K562 (cell line): ENCODE data around the gene SLC5A5. TPM values are rescaled to one million over a fixed set of nuclear protein-coding genes. Genes with fewer than 3 reads are reported as not detected.

Experiments
- ATAC-seq: fragments of 200-7000 bp; cut with Tn5 transposase; 3 replicates; pipeline ENCODE4 v1.9.1; 2020; ENCODE audit warnings: moderate library complexity
- BruUV-seq: library from RNA; stranded (reverse); fragments of 400-500 nt; replicated peaks from 2 replicates; lab custom pipeline; 2021; lab: Mats Ljungman, UMichigan
- CTCF ChIA-PET: fragments of 300-600 bp; formaldehyde crosslinking; extraction: SDS; loops from one replicate; lab custom pipeline; 2021; ENCODE audit warnings: low intra/inter-chr PET ratio; lab: Yijun Ruan, JAX
- POLR2A ChIA-PET: fragments of 300-600, 350-650 bp; sonication (Branson Sonifier 250); formaldehyde crosslinking; extraction: SDS; loops from one replicate; lab custom pipeline; 2021; ENCODE audit warnings: antibody characterized with exemption, inconsistent platforms; lab: Yijun Ruan, JAX
- DNase-seq, 4 experiments: peaks; one replicate each; pipeline versions ENCODE4 v3.0.0 to v3.0.0-alpha.2; 2011 to 2018; ENCODE audit warnings: low spot score in 3 of 4, mixed read lengths in 3 of 4; ENCODE audit errors: extremely low read depth in 1 of 4
- FAIRE-seq: peaks from 2 replicates; lab custom pipeline; 2011; peaks lifted over from hg19 to GRCh38; lab: Jason Lieb, UNC
- H2AFZ ChIP-seq: 2 replicates; pipeline ENCODE4 v1.6.0; 2011; ENCODE audit warnings: low read depth, low read length, control low read depth, inconsistent platforms
- H3K27ac ChIP-seq: fragments of 200-600 bp; 3 replicates; pipeline ENCODE4 v1.8.0; 2011; ENCODE audit warnings: low read depth, mild to moderate bottlenecking, control low read depth, inconsistent platforms, low read length, moderate library complexity, mixed read lengths; ENCODE audit errors: extremely low read depth
- H3K27me3 ChIP-seq, 2 experiments: fragments of 300-600 bp in 1 of 2; 2 replicates in 1 of 2; 3 replicates in 1 of 2; pipeline versions ENCODE4 v1.6.0 to v1.8.0; 2011; ENCODE audit warnings: inconsistent platforms in 2 of 2, low read length in 2 of 2, mild to moderate bottlenecking in 1 of 2, mixed read lengths in 1 of 2, moderate library complexity in 1 of 2; ENCODE audit not compliant: control insufficient read depth in 2 of 2, insufficient read depth in 2 of 2
- H3K36me3 ChIP-seq: fragments of 300-600 bp; 3 replicates; pipeline ENCODE4 v1.8.0; 2011; ENCODE audit warnings: mild to moderate bottlenecking, low read length, inconsistent platforms; ENCODE audit not compliant: control insufficient read depth, insufficient read depth
- H3K4me1 ChIP-seq, 2 experiments: fragments of 200-600 bp in 1 of 2; replicated peaks in 1 of 2; 2 replicates in 1 of 2; 3 replicates in 1 of 2; pipeline versions ENCODE4 v1.5.1 to v1.8.0; 2011; ENCODE audit warnings: inconsistent platforms in 2 of 2, low read length in 2 of 2, mild to moderate bottlenecking in 1 of 2, mixed read lengths in 1 of 2, moderate library complexity in 1 of 2; ENCODE audit not compliant: control insufficient read depth in 2 of 2, insufficient read depth in 2 of 2
- H3K4me2 ChIP-seq: 2 replicates; pipeline ENCODE4 v1.6.1; 2011; ENCODE audit warnings: low read length, control low read depth, inconsistent platforms, mixed read lengths; ENCODE audit not compliant: insufficient read depth
- H3K4me3 ChIP-seq: fragments of 200-600 bp; sonication (generic), shearing (Covaris generic); 2 replicates; pipeline ENCODE4 v1.5.1; 2016; ENCODE audit warnings: control low read depth, inconsistent platforms
- H3K79me2 ChIP-seq: fragments of 200-600 bp; 3 replicates; pipeline ENCODE4 v1.8.0; 2011; ENCODE audit warnings: low read length, inconsistent platforms; ENCODE audit not compliant: control insufficient read depth, insufficient read depth
- H3K9ac ChIP-seq, 2 experiments: 2 replicates each; pipeline versions ENCODE4 v1.6.0 to v1.6.1; 2011; ENCODE audit warnings: low read depth in 2 of 2, low read length in 2 of 2, control low read depth in 1 of 2, inconsistent platforms in 1 of 2, mild to moderate bottlenecking in 1 of 2, mixed read lengths in 1 of 2; ENCODE audit not compliant: insufficient read depth in 1 of 2
- H3K9me1 ChIP-seq: one replicate; pipeline ENCODE4 v1.6.0; 2011; ENCODE audit warnings: inconsistent platforms, mild to moderate bottlenecking, low read length, moderate library complexity; ENCODE audit not compliant: control insufficient read depth, insufficient read depth
- H3K9me3 ChIP-seq: replicated peaks from 2 replicates; pipeline ENCODE4 v1.5.1; 2011; ENCODE audit warnings: low read depth, low read length, inconsistent platforms; ENCODE audit not compliant: control insufficient read depth, insufficient read depth
- H4K20me1 ChIP-seq: replicated peaks from 2 replicates; pipeline ENCODE4 v1.6.1; 2011; ENCODE audit warnings: low read length, inconsistent platforms, mixed read lengths; ENCODE audit not compliant: control insufficient read depth, insufficient read depth
- CBFA2T2 ChIP-seq: fragments of 450-650 bp; conservative IDR thresholded peaks from 2 replicates; pipeline ENCODE4 v1.6.1; 2017; ENCODE audit warnings: mild to moderate bottlenecking
- KAT7 ChIP-seq: sonication (generic); formaldehyde crosslinking; IDR thresholded peaks from 2 replicates; pipeline ENCODE4 v1.8.0; 2022; ENCODE audit warnings: missing genetic modification reagents, mild to moderate bottlenecking, borderline replicate concordance
- MIER1 ChIP-seq: fragments of 450-650 bp; IDR thresholded peaks from 2 replicates; pipeline ENCODE4 v1.6.1; 2016; ENCODE audit warnings: antibody characterized with exemption, mild to moderate bottlenecking, low read depth
- NR2C1 ChIP-seq, 2 experiments: fragments of 450-650 bp; IDR thresholded peaks; 2 replicates each; pipeline ENCODE4 v1.6.1; 2017; ENCODE audit warnings: mild to moderate bottlenecking in 2 of 2, antibody characterized with exemption in 1 of 2, inconsistent platforms in 1 of 2, missing compliant biosample characterization in 1 of 2, missing genetic modification characterization in 1 of 2
- NR2F6 ChIP-seq: fragments of 450-650 bp; formaldehyde crosslinking; IDR thresholded peaks from 2 replicates; pipeline ENCODE4 v1.4.0; 2020; ENCODE audit warnings: mild to moderate bottlenecking
- NR3C1 ChIP-seq: sonication (generic); formaldehyde crosslinking; IDR thresholded peaks from 2 replicates; pipeline ENCODE4 v1.8.1; 2022; ENCODE audit warnings: missing genetic modification reagents
- NUFIP1 ChIP-seq: fragments of 450-650 bp; IDR thresholded peaks from 2 replicates; pipeline ENCODE4 v1.6.1; 2018; ENCODE audit not compliant: partially characterized antibody
- TEAD4 ChIP-seq, 2 experiments: sonication (generic) in 1 of 2; formaldehyde crosslinking in 1 of 2; IDR thresholded peaks; 2 replicates each; pipeline versions ENCODE4 v1.6.1 to v1.8.0; 2012 to 2022; ENCODE audit warnings: borderline replicate concordance in 1 of 2, inconsistent platforms in 1 of 2, low read length in 1 of 2, mild to moderate bottlenecking in 1 of 2, missing genetic modification reagents in 1 of 2
- ZNF764 ChIP-seq: fragments of 250-450 bp; sonication (Bioruptor Pico); IDR thresholded peaks from 2 replicates; pipeline ENCODE4 v1.4.0; 2020; ENCODE audit warnings: low read depth, mild to moderate bottlenecking, moderate library complexity
- WGBS: fragments of 100-300 bp; shearing (Covaris generic); methylation state at CpG from one replicate; pipeline ENCODE4 v1.1.6; 2016; ENCODE audit warnings: low coverage, mixed read lengths; ENCODE audit not compliant: insufficient coverage; ENCODE audit errors: missing lambda C conversion rate; 5-methylcytosine and 5-hydroxymethylcytosine counted together
- in situ Hi-C: fragments of 300-500 bp; cut with MboI; formaldehyde crosslinking; loops from 4 replicates; pipeline ENCODE4 v1.15.0; 2018; ENCODE audit warnings: inconsistent platforms, mixed read lengths
- intact Hi-C: fragments of 100-400 bp; cut with micrococcal nuclease; formaldehyde crosslinking; loops from 2 replicates; pipeline ENCODE4 v1.14.2; 2022
- polyA plus RNA-seq, 8 experiments: library from polyadenylated mRNA; depleted of rRNA in 4 of 8; stranded (reverse) in 5 of 8; unstranded in 3 of 8; fragments of >200 nt; fragmentation: Nextera tagmentation in 2 of 8; fragmentation: Illumina TruSeq in 1 of 8; extraction: Ambion mirVana in 2 of 8; extraction: Trizol in 1 of 8; gene quantifications; 2 replicates each; pipeline versions ENCODE4 v1.2.1 to v1.2.3, GENCODE V29; 2011 to 2014; ENCODE audit warnings: inconsistent platforms in 1 of 8, missing spikeins in 1 of 8
- total RNA-seq, 7 experiments: library from RNA; depleted of rRNA in 6 of 7; stranded (reverse); fragments of >200 nt in 6 of 7; fragmentation: Illumina TruSeq in 2 of 7; extraction: Trizol in 2 of 7; gene quantifications; 2 replicates each; pipeline versions ENCODE4 v1.2.1 to v1.2.3, GENCODE V29; 2011 to 2021; ENCODE audit warnings: low replicate concordance in 1 of 7

Gene SLC5A5
- total and polyA plus RNA-seq, 9 of the 15 experiments (the other 6 are each of a cell fraction or from before 2014, with no cell fraction given) = 0.10 to 0.73 (median 0.23) TPM

DNA sequence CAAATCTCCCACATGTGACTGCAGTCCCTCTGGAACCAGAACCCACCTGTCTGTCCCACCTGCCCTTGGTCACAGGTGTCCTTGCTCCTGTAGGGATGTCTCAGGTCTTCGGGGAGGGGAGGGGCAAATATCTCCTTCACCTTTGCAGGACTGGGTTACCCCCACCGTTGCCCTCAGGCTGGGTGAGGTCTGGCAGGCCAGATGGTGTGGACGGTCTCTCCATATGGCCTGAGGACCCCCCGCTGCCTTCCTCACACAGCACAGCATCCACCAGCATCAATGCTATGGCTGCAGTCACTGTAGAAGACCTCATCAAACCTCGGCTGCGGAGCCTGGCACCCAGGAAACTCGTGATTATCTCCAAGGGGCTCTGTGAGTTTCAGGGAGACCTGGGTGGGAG lies 10.0 kb downstream of the SLC5A5 start:
- Histone ChIP-seq H3K4me2 (no peak overlapping the region), H3K27ac (no peak overlapping the region), H4K20me1 (peaks cover 4% of the 10 kb centered on the region; the same call in 1 of the 2 replicates), H2AFZ (no peak overlapping the region), H3K4me3 (no peak overlapping the region), H3K27me3 (peaks cover 14 to 40% of the 10 kb centered on the region in 2 experiments; a peak in 3 of 5 replicates), H3K36me3 (no peaks in the 10 kb centered on the region), H3K9me3 (no peaks in the 10 kb centered on the region), H3K9ac (no peak overlapping the region), H3K9me1 (peaks cover 3% of the 10 kb centered on the region), H3K79me2 (no peaks in the 10 kb centered on the region), H3K4me1 (peaks cover 0 to 15% of the 10 kb centered on the region in 2 experiments; a peak in 3 of 5 replicates)
- in situ Hi-C loops = no loop called here
- ATAC-seq (no peak), DNase-seq (no peak), FAIRE-seq (no peak)
- no peak for TF ChIP-seq ZNF764
- no peak for TF ChIP-seq TEAD4 (IDR thresholded peaks at IDR 0.05; ENCODE audit: low read length)
- TF ChIP-seq TEAD4 (CRISPR knock-in tag; IDR thresholded peaks at IDR 0.05; ENCODE audit: borderline replicate concordance) = no peak
- TF ChIP-seq NR2C1 (IDR thresholded peaks at IDR 0.05) = no peak
- no peak for TF ChIP-seq NR2C1 (tag; IDR thresholded peaks at IDR 0.05)
- no peak for TF ChIP-seq NR3C1 (CRISPR knock-in tag)
- TF ChIP-seq KAT7 (CRISPR knock-in tag) = no peak
- TF ChIP-seq NR2F6 = no peak
- TF ChIP-seq MIER1 = no peak
- TF ChIP-seq CBFA2T2 = no peak
- TF ChIP-seq NUFIP1 = no peak
- intact Hi-C loops = loop anchor here (5.0 kb wide), 1 partner anchor 41 kb away; no protein-coding TSS in a partner anchor
- BruUV-seq = no TSS peak
- POLR2A ChIA-PET = no interaction called here
- 2% methylated on average over 5 of the region's 7 CpGs for WGBS
- CTCF ChIA-PET = no interaction called here
